Measurements from ENCODE around the gene CAMK1. TPM values are rescaled to one million over a fixed set of nuclear protein-coding genes. Genes with fewer than 3 reads are reported as not detected.

The CAMK1 gene
- total and polyA plus RNA-seq, 9 of the 15 experiments (the other 6 are each of a cell fraction or from before 2014, with no cell fraction given) = 0.23 to 10.7 (median 6.0) TPM

GRCh38 chr3:9792405-9793160 is 22.8 kb upstream of the CAMK1 start, which contains the start of the genes ARPC4 and TADA3 (continued):
- TF ChIP-seq ZMIZ1 (IDR thresholded peaks at IDR 0.05; ENCODE audit: low read depth in 2 of 2, low read length in 2 of 2) = peak in 1 of 2 experiments; percentile 45; a peak in 1 of 4 replicates
- 0 out of 2 replicates have a peak, but pooled peaks have one; percentile 43 for TF ChIP-seq ZNF354B (CRISPR knock-in tag; IDR thresholded peaks at IDR 0.05)
- TF ChIP-seq, protein P1, sequence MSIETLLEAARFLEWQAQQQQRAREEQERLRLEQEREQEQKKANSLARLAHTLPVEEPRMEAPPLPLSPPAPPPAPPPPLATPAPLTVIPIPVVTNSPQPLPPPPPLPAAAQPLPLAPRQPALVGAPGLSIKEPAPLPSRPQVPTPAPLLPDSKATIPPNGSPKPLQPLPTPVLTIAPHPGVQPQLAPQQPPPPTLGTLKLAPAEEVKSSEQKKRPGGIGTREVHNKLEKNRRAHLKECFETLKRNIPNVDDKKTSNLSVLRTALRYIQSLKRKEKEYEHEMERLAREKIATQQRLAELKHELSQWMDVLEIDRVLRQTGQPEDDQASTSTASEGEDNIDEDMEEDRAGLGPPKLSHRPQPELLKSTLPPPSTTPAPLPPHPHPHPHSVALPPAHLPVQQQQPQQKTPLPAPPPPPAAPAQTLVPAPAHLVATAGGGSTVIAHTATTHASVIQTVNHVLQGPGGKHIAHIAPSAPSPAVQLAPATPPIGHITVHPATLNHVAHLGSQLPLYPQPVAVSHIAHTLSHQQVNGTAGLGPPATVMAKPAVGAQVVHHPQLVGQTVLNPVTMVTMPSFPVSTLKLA (conservative IDR thresholded peaks at IDR 0.05) = peak; percentile 59 to 73; a peak in 3 of 4 replicates
- peak; percentile 73 for TF ChIP-seq SMAD3 (CRISPR knock-in tag; conservative IDR thresholded peaks at IDR 0.05)
- no peak for TF ChIP-seq EZH2 (IDR thresholded peaks at IDR 0.05; ENCODE audit: borderline replicate concordance, low read depth, low read length)
- TF ChIP-seq PML (IDR thresholded peaks at IDR 0.05; ENCODE audit: low read length) = peak; percentile 47
- TF ChIP-seq CBFA2T3 (IDR thresholded peaks at IDR 0.05) = 0 out of 2 replicates have a peak, but pooled peaks have one; percentile 9
- 0 out of 3 replicates have a peak, but pooled peaks of 1 of the 2 experiments have one; percentile 28 for TF ChIP-seq CBX3 (IDR thresholded peaks at IDR 0.05; ENCODE audit: borderline replicate concordance in 1 of 2, low read length in 2 of 2)
- peak; percentile 55 for TF ChIP-seq PHF20 (IDR thresholded peaks at IDR 0.05; ENCODE audit: partially characterized antibody)
- TF ChIP-seq ZNF239 (CRISPR knock-in tag; IDR thresholded peaks at IDR 0.05) = peak; percentile 42; the same call in 1 of the 2 replicates
- TF ChIP-seq, protein P2, sequence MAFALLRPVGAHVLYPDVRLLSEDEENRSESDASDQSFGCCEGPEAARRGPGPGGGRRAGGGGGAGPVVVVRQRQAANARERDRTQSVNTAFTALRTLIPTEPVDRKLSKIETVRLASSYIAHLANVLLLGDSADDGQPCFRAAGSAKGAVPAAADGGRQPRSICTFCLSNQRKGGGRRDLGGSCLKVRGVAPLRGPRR (CRISPR knock-in tag; IDR thresholded peaks at IDR 0.05) = no peak
- TF ChIP-seq, protein P3, sequence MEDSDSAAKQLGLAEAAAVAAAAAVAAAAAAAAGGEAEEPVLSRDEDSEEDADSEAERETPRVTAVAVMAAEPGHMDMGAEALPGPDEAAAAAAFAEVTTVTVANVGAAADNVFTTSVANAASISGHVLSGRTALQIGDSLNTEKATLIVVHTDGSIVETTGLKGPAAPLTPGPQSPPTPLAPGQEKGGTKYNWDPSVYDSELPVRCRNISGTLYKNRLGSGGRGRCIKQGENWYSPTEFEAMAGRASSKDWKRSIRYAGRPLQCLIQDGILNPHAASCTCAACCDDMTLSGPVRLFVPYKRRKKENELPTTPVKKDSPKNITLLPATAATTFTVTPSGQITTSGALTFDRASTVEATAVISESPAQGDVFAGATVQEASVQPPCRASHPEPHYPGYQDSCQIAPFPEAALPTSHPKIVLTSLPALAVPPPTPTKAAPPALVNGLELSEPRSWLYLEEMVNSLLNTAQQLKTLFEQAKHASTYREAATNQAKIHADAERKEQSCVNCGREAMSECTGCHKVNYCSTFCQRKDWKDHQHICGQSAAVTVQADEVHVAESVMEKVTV (CRISPR knock-in tag; IDR thresholded peaks at IDR 0.05) = peak; percentile 45; the same call in 1 of the 2 replicates
- TF ChIP-seq SRSF3 (IDR thresholded peaks at IDR 0.05; ENCODE audit: insufficient read depth, low read length) = 0 out of 2 replicates have a peak, but pooled peaks have one; percentile 52
- TF ChIP-seq, protein P4, sequence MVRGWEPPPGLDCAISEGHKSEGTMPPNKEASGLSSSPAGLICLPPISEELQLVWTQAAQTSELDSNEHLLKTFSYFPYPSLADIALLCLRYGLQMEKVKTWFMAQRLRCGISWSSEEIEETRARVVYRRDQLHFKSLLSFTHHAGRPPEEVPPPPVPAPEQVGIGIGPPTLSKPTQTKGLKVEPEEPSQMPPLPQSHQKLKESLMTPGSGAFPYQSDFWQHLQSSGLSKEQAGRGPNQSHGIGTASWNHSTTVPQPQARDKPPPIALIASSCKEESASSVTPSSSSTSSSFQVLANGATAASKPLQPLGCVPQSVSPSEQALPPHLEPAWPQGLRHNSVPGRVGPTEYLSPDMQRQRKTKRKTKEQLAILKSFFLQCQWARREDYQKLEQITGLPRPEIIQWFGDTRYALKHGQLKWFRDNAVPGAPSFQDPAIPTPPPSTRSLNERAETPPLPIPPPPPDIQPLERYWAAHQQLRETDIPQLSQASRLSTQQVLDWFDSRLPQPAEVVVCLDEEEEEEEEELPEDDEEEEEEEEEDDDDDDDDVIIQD (CRISPR knock-in tag; IDR thresholded peaks at IDR 0.05) = 0 out of 2 replicates have a peak, but pooled peaks have one; percentile 28
- TF ChIP-seq PCBP1 (IDR thresholded peaks at IDR 0.05; ENCODE audit: low read depth, low read length, poor library complexity, severe bottlenecking) = peak; percentile 58
- peak; percentile 29 for TF ChIP-seq BRD4 (IDR thresholded peaks at IDR 0.05)
- peak; percentile 39 for TF ChIP-seq RB1 (IDR thresholded peaks at IDR 0.05; ENCODE audit: low read depth)
- peak; percentile 64 for TF ChIP-seq KLF6 (CRISPR knock-in tag; IDR thresholded peaks at IDR 0.05; ENCODE audit: borderline replicate concordance)
